ENCODE data around the gene VMP1.

The VMP1 gene

DNA sequence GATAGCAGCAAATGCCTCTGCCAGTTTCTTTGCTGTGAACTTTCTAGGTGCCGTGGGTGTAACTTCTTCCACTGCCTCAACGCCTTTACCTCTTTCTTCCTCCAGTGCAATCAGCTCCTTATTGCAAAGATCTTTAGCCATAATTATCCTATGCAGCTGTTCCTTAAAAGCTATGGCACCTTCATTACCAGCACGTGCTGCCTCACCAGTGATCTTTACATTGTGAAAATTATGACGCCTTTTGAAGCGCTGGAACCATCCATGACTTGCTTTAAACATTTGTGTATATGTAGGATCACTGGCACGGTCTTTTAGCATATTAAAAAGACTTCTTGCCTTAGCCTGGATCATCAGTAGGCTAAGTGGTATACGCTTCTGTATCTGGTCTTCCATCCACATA is 8.2 kb upstream of the VMP1 start:
- in situ Hi-C loops (cut with HindIII; ENCODE audit: low sequenced_read_pairs) = no loop called here
- H3K4me3 ChIP-seq (ENCODE audit: low read depth, low read length) = no peak overlapping the region
- TF ChIP-seq, protein P1, sequence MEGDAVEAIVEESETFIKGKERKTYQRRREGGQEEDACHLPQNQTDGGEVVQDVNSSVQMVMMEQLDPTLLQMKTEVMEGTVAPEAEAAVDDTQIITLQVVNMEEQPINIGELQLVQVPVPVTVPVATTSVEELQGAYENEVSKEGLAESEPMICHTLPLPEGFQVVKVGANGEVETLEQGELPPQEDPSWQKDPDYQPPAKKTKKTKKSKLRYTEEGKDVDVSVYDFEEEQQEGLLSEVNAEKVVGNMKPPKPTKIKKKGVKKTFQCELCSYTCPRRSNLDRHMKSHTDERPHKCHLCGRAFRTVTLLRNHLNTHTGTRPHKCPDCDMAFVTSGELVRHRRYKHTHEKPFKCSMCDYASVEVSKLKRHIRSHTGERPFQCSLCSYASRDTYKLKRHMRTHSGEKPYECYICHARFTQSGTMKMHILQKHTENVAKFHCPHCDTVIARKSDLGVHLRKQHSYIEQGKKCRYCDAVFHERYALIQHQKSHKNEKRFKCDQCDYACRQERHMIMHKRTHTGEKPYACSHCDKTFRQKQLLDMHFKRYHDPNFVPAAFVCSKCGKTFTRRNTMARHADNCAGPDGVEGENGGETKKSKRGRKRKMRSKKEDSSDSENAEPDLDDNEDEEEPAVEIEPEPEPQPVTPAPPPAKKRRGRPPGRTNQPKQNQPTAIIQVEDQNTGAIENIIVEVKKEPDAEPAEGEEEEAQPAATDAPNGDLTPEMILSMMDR (IDR thresholded peaks at IDR 0.05; ENCODE audit: low read depth, low read length) = no peak
- DNase-seq (ENCODE audit: low read depth, low spot score) = no peak

DNA sequence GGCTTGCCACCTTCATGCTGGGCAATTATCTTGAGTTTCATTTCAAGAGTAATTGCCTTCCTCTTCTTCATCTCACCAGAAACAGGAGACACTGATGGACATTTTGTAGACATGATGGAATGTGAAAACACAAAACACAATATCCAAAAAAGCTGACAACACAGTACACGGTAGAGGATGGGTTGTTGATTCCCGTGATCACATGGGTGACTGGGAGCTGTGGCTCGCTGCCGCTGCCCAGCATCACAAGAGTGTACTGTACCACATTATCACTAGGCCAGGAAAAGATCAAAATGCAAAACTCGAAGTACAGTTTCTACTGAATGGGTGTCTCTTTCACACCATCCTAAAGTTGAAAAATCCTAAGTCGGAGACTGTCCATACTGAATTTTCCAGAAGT is 7.7 kb upstream of the VMP1 start:
- DNase-seq (ENCODE audit: low read depth, low spot score) = no peak
- no peak overlapping the region for H3K4me3 ChIP-seq (ENCODE audit: low read depth, low read length)
- in situ Hi-C loops (cut with HindIII; ENCODE audit: low sequenced_read_pairs) = no loop called here
- TF ChIP-seq, protein P1 (IDR thresholded peaks at IDR 0.05; ENCODE audit: low read depth, low read length) = no peak

DNA sequence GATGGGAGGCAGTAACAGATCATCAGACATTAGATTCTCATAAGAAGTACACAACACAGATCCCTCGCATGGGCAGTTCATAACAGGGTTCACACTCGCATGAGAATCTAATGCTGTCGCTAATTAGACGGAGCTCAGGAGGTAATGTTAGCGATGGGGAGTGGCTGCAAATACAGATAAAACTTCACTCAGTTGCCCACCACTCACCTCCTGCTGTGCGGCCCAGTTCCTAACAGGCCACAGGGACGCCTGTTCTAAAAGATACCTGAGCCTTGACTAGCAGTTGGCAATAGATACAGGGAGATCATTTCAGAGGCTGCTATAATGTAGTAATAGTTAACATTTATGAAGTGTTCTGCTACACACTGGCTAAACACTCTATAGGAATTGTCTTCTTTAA is 5.2 kb upstream of the VMP1 start:
- in situ Hi-C loops (cut with HindIII; ENCODE audit: low sequenced_read_pairs) = no loop called here
- TF ChIP-seq, protein P1 (IDR thresholded peaks at IDR 0.05; ENCODE audit: low read depth, low read length) = no peak
- no peak overlapping the region for H3K4me3 ChIP-seq (ENCODE audit: low read depth, low read length)
- no peak for DNase-seq (ENCODE audit: low read depth, low spot score)

GRCh38 chr17:59707971-59708430 is 547 bp downstream of the VMP1 start:
- in situ Hi-C loops (cut with HindIII; ENCODE audit: low sequenced_read_pairs) = no loop called here
- TF ChIP-seq, protein P1 (IDR thresholded peaks at IDR 0.05; ENCODE audit: low read depth, low read length) = no peak
- no peak for DNase-seq (ENCODE audit: low read depth, low spot score)
- H3K4me3 ChIP-seq (ENCODE audit: low read depth, low read length) = peak overlapping the region; percentile 79

GRCh38 chr17:59711936-59712335 is 4.5 kb downstream of the VMP1 start:
- in situ Hi-C loops (cut with HindIII; ENCODE audit: low sequenced_read_pairs) = no loop called here
- TF ChIP-seq, protein P1 (IDR thresholded peaks at IDR 0.05; ENCODE audit: low read depth, low read length) = no peak
- no peak overlapping the region for H3K4me3 ChIP-seq (ENCODE audit: low read depth, low read length)

GRCh38 chr17:59712862-59713261 is 5.4 kb downstream of the VMP1 start:
- no peak overlapping the region for H3K4me3 ChIP-seq (ENCODE audit: low read depth, low read length)
- TF ChIP-seq, protein P1 (IDR thresholded peaks at IDR 0.05; ENCODE audit: low read depth, low read length) = no peak
- DNase-seq (ENCODE audit: low read depth, low spot score) = no peak
- in situ Hi-C loops (cut with HindIII; ENCODE audit: low sequenced_read_pairs) = no loop called here

More at GRCh38 chr17:59711936-59712335, 4.5 kb downstream of the VMP1 start:
- no peak for DNase-seq (ENCODE audit: low read depth, low spot score)

DNA sequence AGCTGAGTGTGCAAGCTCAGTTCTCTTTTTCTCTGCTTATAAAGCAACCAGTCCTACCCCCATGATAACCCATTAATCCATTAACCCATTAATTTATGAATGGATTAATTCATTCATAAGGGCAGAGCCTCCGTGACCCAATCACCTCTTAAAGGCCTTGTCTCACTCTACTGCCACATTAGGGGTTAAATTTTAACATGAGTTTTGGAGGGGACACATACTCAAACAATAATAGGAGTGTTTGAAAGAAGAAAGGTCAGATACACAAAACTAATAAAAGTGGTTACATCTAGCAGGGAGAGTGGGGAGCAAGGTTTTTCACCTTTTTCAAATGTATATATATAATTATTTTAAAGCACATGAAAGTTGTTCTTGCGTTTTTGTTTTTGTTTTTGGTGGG is 6.8 kb downstream of the VMP1 start:
- in situ Hi-C loops (cut with HindIII; ENCODE audit: low sequenced_read_pairs) = no loop called here
- H3K4me3 ChIP-seq (ENCODE audit: low read depth, low read length) = no peak overlapping the region
- TF ChIP-seq, protein P1 (IDR thresholded peaks at IDR 0.05; ENCODE audit: low read depth, low read length) = no peak
- DNase-seq (ENCODE audit: low read depth, low spot score) = no peak

Measured in astrocyte of the spinal cord (primary cell).